Liver (tissue), 3 donors: ENCODE measurements around the gene IL26.

Experiments used
- CTCF ChIP-seq: fragments of 150-350 bp; IDR thresholded peaks from 2 replicates; pipeline ENCODE4 v1.5.1; 2017; ENCODE audit warnings: improper control_type of control experiment, low read depth, low read length; ENCODE audit not compliant: missing input control
- GABPA ChIP-seq, 2 donors: IDR thresholded peaks in 1 of 2; conservative IDR thresholded peaks in 1 of 2; 2 replicates each; pipeline ENCODE4 v1.6.1; 2016; ENCODE audit warnings: antibody characterized with exemption in 2 of 2, mild to moderate bottlenecking in 1 of 2, moderate library complexity in 1 of 2
- MAX ChIP-seq: IDR thresholded peaks from 2 replicates; pipeline ENCODE4 v1.6.1; 2016; ENCODE audit warnings: antibody characterized with exemption
- RAD21 ChIP-seq, 2 donors: IDR thresholded peaks; 2 replicates each; pipeline ENCODE4 v1.6.1; 2016; ENCODE audit warnings: antibody characterized with exemption in 2 of 2, mild to moderate bottlenecking in 2 of 2
- REST ChIP-seq: IDR thresholded peaks from 2 replicates; pipeline ENCODE4 v1.6.1; 2016; ENCODE audit warnings: antibody characterized with exemption, mild to moderate bottlenecking
- SP1 ChIP-seq: IDR thresholded peaks from 2 replicates; pipeline ENCODE4 v1.6.1; 2018; ENCODE audit warnings: antibody characterized with exemption, mild to moderate bottlenecking
- TAF1 ChIP-seq: conservative IDR thresholded peaks from 2 replicates; pipeline ENCODE4 v1.6.1; 2016; ENCODE audit warnings: antibody characterized with exemption, mild to moderate bottlenecking
- ZBTB33 ChIP-seq: IDR thresholded peaks from 2 replicates; pipeline ENCODE4 v1.6.1; 2016; ENCODE audit warnings: antibody characterized with exemption
- donor health status: healthy.
- donor health status: healthy.

DNA sequence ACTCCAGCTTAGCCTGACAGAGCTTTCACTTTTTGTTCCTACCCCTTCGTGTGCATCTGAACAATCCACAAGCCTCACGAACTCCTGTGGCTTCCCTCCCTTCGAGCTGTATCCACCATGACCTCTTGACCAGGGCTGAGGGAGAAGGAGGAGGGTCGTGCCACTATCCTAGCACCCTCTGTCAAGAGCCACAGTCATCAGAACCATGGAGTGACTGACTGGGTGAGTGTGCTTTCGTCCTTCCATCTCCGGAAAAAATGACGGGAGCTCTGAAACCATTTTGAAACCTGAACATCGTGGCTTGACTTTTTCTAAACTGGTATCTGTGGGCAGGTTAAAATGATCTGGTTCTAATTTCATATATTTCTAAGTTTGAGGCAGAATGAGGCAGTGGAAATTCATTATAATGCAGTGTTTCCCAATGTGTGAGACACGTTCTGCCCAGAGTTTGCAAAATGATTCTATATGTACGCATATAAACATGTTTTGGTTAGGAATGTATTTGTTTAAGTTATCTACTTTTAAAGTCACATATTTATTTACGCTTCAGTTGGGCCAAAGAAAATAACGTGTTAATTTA is 27.0 kb downstream of the IL26 start:
- TF ChIP-seq CTCF (no peak), TAF1 (no peak), GABPA (IDR thresholded peaks at IDR 0.05 in 1 of 2, conservative IDR thresholded peaks at IDR 0.05 in 1 of 2) (no peak), REST (no peak), MAX (no peak), SP1 (no peak), ZBTB33 (no peak), RAD21 (IDR thresholded peaks at IDR 0.05) (no peak)
